ENCODE measurements around the gene CDK2. TPM values are rescaled to one million over a fixed set of nuclear protein-coding genes. Genes with fewer than 3 reads are reported as not detected.
"Not testable (repeated sequence)": the region's sequence is repeated elsewhere in the genome, so short reads cannot be mapped to it uniquely, and the experiment has no call there.

The CDK2 gene
- total and polyA plus RNA-seq, 7 experiments from 2014 or later: 7.0 to 77.2 (median 20.7) TPM

- CTCF ChIA-PET: interaction anchor here (0.7 to 6.5 kb wide), 3 partner anchors 23 to 48 kb away, joined by 3 to 54 read pairs (median 4); no protein-coding TSS in a partner anchor
- H3K27ac Mint-ChIP-seq: peak overlapping the region in 1 of 9 donors; percentile 59
Observed at GRCh38 chr12:55999522-55999921, 32.9 kb downstream of the CDK2 start.

DNA sequence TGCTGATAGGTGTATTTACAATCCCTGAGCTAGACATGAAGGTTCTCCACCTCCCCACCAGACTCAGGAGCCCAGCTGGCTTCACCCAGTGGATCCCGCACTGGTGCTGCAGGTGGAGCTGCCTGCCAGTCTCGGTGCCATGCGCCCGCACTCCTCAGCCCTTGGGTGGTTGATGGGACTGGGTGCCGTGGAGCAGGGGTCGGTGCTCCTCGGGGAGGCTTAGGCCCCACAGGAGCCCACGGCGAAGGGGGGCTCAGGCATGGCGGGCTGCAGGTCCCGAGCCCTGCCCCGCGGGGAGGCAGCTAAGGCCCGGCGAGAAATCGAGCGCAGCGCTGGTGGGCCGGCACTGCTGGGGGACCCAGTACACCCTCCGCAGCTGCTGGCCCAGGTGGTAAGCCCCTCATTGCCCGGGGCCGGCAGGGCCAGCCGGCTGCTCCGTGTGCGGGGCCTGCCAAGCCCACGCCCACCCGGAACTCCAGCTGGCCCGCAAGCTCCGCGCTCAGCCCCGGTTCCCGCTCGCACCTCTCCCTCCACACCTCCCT, 33.4 kb downstream of the CDK2 start:
- H3K36me3 Mint-ChIP-seq; H3K4me3 ChIP-seq (ENCODE audit: low read length); ATAC-seq; H3K27ac Mint-ChIP-seq; H3K9me3 Mint-ChIP-seq; H3K36me3 ChIP-seq (ENCODE audit: control insufficient read depth in 2 of 3, insufficient read depth in 3 of 3, low read length in 3 of 3); POLR2A ChIA-PET; H3K9me3 ChIP-seq (ENCODE audit: control insufficient read depth in 2 of 3, low read length in 3 of 3); H3K4me3 Mint-ChIP-seq; DNase-seq; H3K27me3 Mint-ChIP-seq; H3K27ac ChIP-seq (ENCODE audit: low read depth, low read length); H3K27me3 ChIP-seq (ENCODE audit: control insufficient read depth in 2 of 2, insufficient read depth in 2 of 2, low read length in 2 of 2): not testable (repeated sequence)
- peaks cover 0 to 14% of the 10 kb centered on the region in 2 donors for H3K4me1 ChIP-seq (ENCODE audit: control insufficient read depth in 2 of 2, insufficient read depth in 2 of 2, low read length in 2 of 2)
- CTCF ChIA-PET: interaction anchor here (6.5 kb wide), 1 partner anchor 28 kb away, joined by 54 read pairs; no protein-coding TSS in a partner anchor
- intact Hi-C loops (cut with micrococcal nuclease): loop anchor here in 1 of 2 donors (5.0 kb wide), 2 partner anchors 102 to 117 kb away; partner anchors contain the start of genes PA2G4, RPL41 and ZC3H10
- peaks cover 10 to 35% (median 17%) of the 10 kb centered on the region in 7 donors for H3K4me1 Mint-ChIP-seq

More at GRCh38 chr12:55999522-55999921, 32.9 kb downstream of the CDK2 start:
- H3K27me3 ChIP-seq (ENCODE audit: control insufficient read depth in 2 of 2, insufficient read depth in 2 of 2, low read length in 2 of 2); H3K27me3 Mint-ChIP-seq; H3K4me3 ChIP-seq (ENCODE audit: low read length); DNase-seq; H3K9me3 Mint-ChIP-seq; H3K4me3 Mint-ChIP-seq; H3K36me3 Mint-ChIP-seq; ATAC-seq; H3K36me3 ChIP-seq (ENCODE audit: control insufficient read depth in 2 of 3, insufficient read depth in 3 of 3, low read length in 3 of 3); POLR2A ChIA-PET; H3K9me3 ChIP-seq (ENCODE audit: control insufficient read depth in 2 of 3, low read length in 3 of 3); H3K27ac ChIP-seq (ENCODE audit: low read depth, low read length): not testable (repeated sequence)
- H3K4me1 Mint-ChIP-seq: peaks cover 8 to 29% (median 16%) of the 10 kb centered on the region in 7 donors
- intact Hi-C loops (cut with micrococcal nuclease): loop anchor here in 1 of 2 donors (5.0 kb wide), 2 partner anchors 103 to 118 kb away; partner anchors contain the start of genes PA2G4, RPL41 and ZC3H10
- peaks cover 0 to 14% of the 10 kb centered on the region in 2 donors for H3K4me1 ChIP-seq (ENCODE audit: control insufficient read depth in 2 of 2, insufficient read depth in 2 of 2, low read length in 2 of 2)

GRCh38 chr12:56001487-56002100, 35.0 kb downstream of the CDK2 start:
- no peaks in the 10 kb centered on the region for H3K9me3 ChIP-seq (ENCODE audit: control insufficient read depth in 2 of 3, low read length in 3 of 3)
- peaks cover 0 to 14% of the 10 kb centered on the region in 2 donors for H3K4me1 ChIP-seq (ENCODE audit: control insufficient read depth in 2 of 2, insufficient read depth in 2 of 2, low read length in 2 of 2)
- H3K4me3 ChIP-seq (ENCODE audit: low read length): no peak overlapping the region
- CTCF ChIA-PET: no interaction called here
- H3K27me3 ChIP-seq (ENCODE audit: control insufficient read depth in 2 of 2, insufficient read depth in 2 of 2, low read length in 2 of 2): no peaks in the 10 kb centered on the region
- H3K27ac ChIP-seq (ENCODE audit: low read depth, low read length): no peak overlapping the region
- Mint-ChIP-seq H3K9me3 (no peaks in the 10 kb centered on the region), H3K36me3 (peaks cover 0 to 4% (median 0%) of the 10 kb centered on the region in 5 donors), H3K4me3 (no peak overlapping the region), H3K27me3 (no peaks in the 10 kb centered on the region), H3K4me1 (peaks cover 11 to 36% (median 20%) of the 10 kb centered on the region in 7 donors), H3K27ac (no peak overlapping the region)
- intact Hi-C loops (cut with micrococcal nuclease): no loop called here
- DNase-seq (no peak), ATAC-seq (no peak)
- POLR2A ChIA-PET: no interaction called here
- no peaks in the 10 kb centered on the region for H3K36me3 ChIP-seq (ENCODE audit: control insufficient read depth in 2 of 3, insufficient read depth in 3 of 3, low read length in 3 of 3)

GRCh38 chr12:56003376-56003775, 36.7 kb downstream of the CDK2 start:
- H3K4me3 Mint-ChIP-seq; H3K27me3 Mint-ChIP-seq; DNase-seq; H3K36me3 ChIP-seq (ENCODE audit: control insufficient read depth in 2 of 3, insufficient read depth in 3 of 3, low read length in 3 of 3); H3K4me3 ChIP-seq (ENCODE audit: low read length); H3K36me3 Mint-ChIP-seq; H3K27ac Mint-ChIP-seq; H3K27ac ChIP-seq (ENCODE audit: low read depth, low read length); intact Hi-C loops (cut with micrococcal nuclease); H3K9me3 ChIP-seq (ENCODE audit: control insufficient read depth in 2 of 3, low read length in 3 of 3); ATAC-seq; H3K27me3 ChIP-seq (ENCODE audit: control insufficient read depth in 2 of 2, insufficient read depth in 2 of 2, low read length in 2 of 2); H3K9me3 Mint-ChIP-seq: not testable (repeated sequence)
- peaks cover 14 to 35% (median 24%) of the 10 kb centered on the region in 7 donors for H3K4me1 Mint-ChIP-seq
- H3K4me1 ChIP-seq (ENCODE audit: control insufficient read depth in 2 of 2, insufficient read depth in 2 of 2, low read length in 2 of 2): peaks cover 10% of the 10 kb centered on the region in 2 donors
- ChIA-PET POLR2A (interaction anchor here (0.8 kb wide), 1 partner anchor 21 kb away, joined by 3 read pairs; no protein-coding TSS in a partner anchor), CTCF (interaction anchor here (0.6 kb wide), 1 partner anchor 255 kb away, joined by 4 read pairs; no protein-coding TSS in a partner anchor)

- Mint-ChIP-seq H3K4me3 (peak overlapping the region in 1 of 10 donors; percentile 19), H3K27me3 (no peaks in the 10 kb centered on the region), H3K36me3 (peaks cover 0 to 3% (median 0%) of the 10 kb centered on the region in 5 donors), H3K27ac (peak overlapping the region in 2 of 9 donors; percentile 26 to 61), H3K9me3 (no peaks in the 10 kb centered on the region), H3K4me1 (peaks cover 17 to 34% (median 30%) of the 10 kb centered on the region in 7 donors)
- H3K4me3 ChIP-seq (ENCODE audit: low read length): no peak overlapping the region
- H3K36me3 ChIP-seq (ENCODE audit: control insufficient read depth in 2 of 3, insufficient read depth in 3 of 3, low read length in 3 of 3): no peaks in the 10 kb centered on the region
- no peak for ATAC-seq
- intact Hi-C loops (cut with micrococcal nuclease): no loop called here
- H3K9me3 ChIP-seq (ENCODE audit: control insufficient read depth in 2 of 3, low read length in 3 of 3): no peaks in the 10 kb centered on the region
- H3K27me3 ChIP-seq (ENCODE audit: control insufficient read depth in 2 of 2, insufficient read depth in 2 of 2, low read length in 2 of 2): no peaks in the 10 kb centered on the region
- H3K27ac ChIP-seq (ENCODE audit: low read depth, low read length): no peak overlapping the region
- POLR2A ChIA-PET: no interaction called here
- peaks cover 10% of the 10 kb centered on the region in 2 donors for H3K4me1 ChIP-seq (ENCODE audit: control insufficient read depth in 2 of 2, insufficient read depth in 2 of 2, low read length in 2 of 2)
- CTCF ChIA-PET: no interaction called here
- DNase-seq: no peak
Observed at GRCh38 chr12:56004211-56004610, 37.6 kb downstream of the CDK2 start.

DNA sequence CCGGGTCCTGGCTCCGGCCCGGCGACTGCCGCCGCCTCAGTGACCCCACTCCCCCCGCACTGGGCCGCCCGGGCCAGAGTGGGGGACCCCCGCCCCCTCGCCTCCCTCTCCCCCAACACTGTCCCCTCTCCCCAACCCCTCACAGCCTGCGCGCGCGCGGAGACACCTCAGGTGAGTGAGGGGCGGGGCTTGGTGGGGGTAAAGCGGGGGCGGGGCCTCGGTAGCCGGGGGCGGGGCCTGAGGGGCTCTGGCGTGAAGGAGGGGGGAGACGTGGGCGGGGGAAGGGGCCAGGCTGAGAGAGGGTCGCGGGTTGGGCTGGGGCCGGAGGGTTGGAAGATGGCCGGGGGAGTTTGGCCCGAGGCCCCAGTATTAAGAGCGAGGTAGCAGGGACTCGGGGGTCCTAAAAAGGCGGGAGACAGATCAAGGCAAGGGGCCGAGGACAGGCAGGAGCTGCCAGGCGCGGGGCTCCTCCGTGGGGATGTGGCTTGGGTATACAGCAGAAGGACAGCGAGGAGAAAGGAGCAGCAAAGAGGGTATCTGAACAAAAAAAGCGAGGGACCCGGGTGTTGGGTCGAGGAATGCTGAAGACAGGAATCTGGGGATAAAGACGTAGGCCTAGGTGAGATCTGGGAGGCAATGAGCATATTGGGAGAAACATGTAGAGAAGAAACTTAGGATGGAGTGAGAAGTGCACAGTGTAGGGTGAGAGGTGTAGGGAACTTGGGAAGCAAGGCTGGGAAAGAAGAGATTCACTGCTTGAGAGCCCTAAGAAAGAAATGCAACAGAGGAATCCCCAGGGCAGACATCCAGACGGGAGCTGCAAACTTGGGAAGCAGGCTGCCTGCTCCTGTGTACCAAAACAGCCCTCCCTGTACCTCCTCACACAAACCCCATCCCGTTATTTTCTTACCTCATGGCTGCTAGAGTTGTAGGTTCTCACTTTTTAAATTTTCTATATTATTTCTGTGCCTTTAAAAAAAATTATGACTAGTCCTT, 41.2 kb downstream of the CDK2 start:
- peak overlapping the region; percentile 57 for H3K4me3 ChIP-seq (ENCODE audit: low read length)
- no peaks in the 10 kb centered on the region for H3K9me3 ChIP-seq (ENCODE audit: control insufficient read depth in 2 of 3, low read length in 3 of 3)
- H3K36me3 ChIP-seq (ENCODE audit: control insufficient read depth in 2 of 3, insufficient read depth in 3 of 3, low read length in 3 of 3): no peaks in the 10 kb centered on the region
- no peaks in the 10 kb centered on the region for H3K27me3 ChIP-seq (ENCODE audit: control insufficient read depth in 2 of 2, insufficient read depth in 2 of 2, low read length in 2 of 2)
- ATAC-seq: peak; percentile 91
- Mint-ChIP-seq H3K27me3 (no peaks in the 10 kb centered on the region), H3K36me3 (peaks cover 0 to 3% (median 0%) of the 10 kb centered on the region in 5 donors), H3K4me1 (peaks cover 16 to 35% (median 29%) of the 10 kb centered on the region in 7 donors), H3K27ac (peak overlapping the region; percentile 20 to 92 (median 84)), H3K4me3 (peak overlapping the region; percentile 80 to 94 (median 88)), H3K9me3 (no peaks in the 10 kb centered on the region)
- peak; percentile 38 to 72 (median 63) for DNase-seq
- peaks cover 10% of the 10 kb centered on the region in 2 donors for H3K4me1 ChIP-seq (ENCODE audit: control insufficient read depth in 2 of 2, insufficient read depth in 2 of 2, low read length in 2 of 2)
- intact Hi-C loops (cut with micrococcal nuclease): loop anchor here (1.0 to 2.0 kb wide), 4 partner anchors 13 to 35 kb away; partner anchors contain the start of genes IKZF4 (in 2 of the 2) and RPS26 (in 1 of the 2)
- peak overlapping the region; percentile 69 for H3K27ac ChIP-seq (ENCODE audit: low read depth, low read length)
- ChIA-PET CTCF (no interaction called here), POLR2A (interaction anchor here (1.0 to 1.5 kb wide), 4 partner anchors 12 to 178 kb away, joined by 3 to 8 read pairs (median 6); partner anchors contain the start of genes DNAJC14 and RAB5B)

All from naive thymus-derived CD4-positive, alpha-beta T cell (primary cell).